D721Med (cell line): Measurements from ENCODE around the gene GLRX3.
A peak's percentile ranks its signal among the peaks of the same experiment; 100 is the strongest.

Experiments used
- DNase-seq: peaks from one replicate; pipeline ENCODE4 v3.0.0; 2011; ENCODE audit warnings: low spot score; ENCODE audit not compliant: insufficient read length
- FAIRE-seq: peaks from 2 replicates; lab custom pipeline; 2011; peaks lifted over from hg19 to GRCh38; lab: Jason Lieb, UNC
- CTCF ChIP-seq: IDR thresholded peaks from 2 replicates; pipeline ENCODE4 v1.5.1; 2012; ENCODE audit warnings: mild to moderate bottlenecking, control low read depth; ENCODE audit not compliant: insufficient read depth; ENCODE audit errors: missing control alignments

GLRX3 gene

GRCh38 chr10:130189608-130190054 is 53.4 kb downstream of the GLRX3 start:
- FAIRE-seq (no peak), DNase-seq (no peak)
- no peak for TF ChIP-seq CTCF

GRCh38 chr10:130190055-130190736 is 54.0 kb downstream of the GLRX3 start:
- FAIRE-seq (no peak), DNase-seq (peak; percentile 63)
- peak; percentile 99 for TF ChIP-seq CTCF

GRCh38 chr10:130190737-130191115 is 54.5 kb downstream of the GLRX3 start:
- no peak for TF ChIP-seq CTCF
- FAIRE-seq (no peak), DNase-seq (no peak)

- FAIRE-seq: no peak
- no peak for TF ChIP-seq CTCF
These were observed 55.2 kb downstream of the GLRX3 start for GRCh38 chr10:130191380-130191779.

GRCh38 chr10:130192276-130192848 is 56.2 kb downstream of the GLRX3 start:
- FAIRE-seq (no peak), DNase-seq (no peak)
- TF ChIP-seq CTCF: no peak

More at GRCh38 chr10:130191380-130191779, 55.2 kb downstream of the GLRX3 start:
- DNase-seq: no peak

GRCh38 chr10:130193033-130193432 is 56.8 kb downstream of the GLRX3 start:
- no peak for FAIRE-seq
- DNase-seq: no peak
- TF ChIP-seq CTCF: no peak
